ENCODE measurements around the gene SUSD1.

DNA sequence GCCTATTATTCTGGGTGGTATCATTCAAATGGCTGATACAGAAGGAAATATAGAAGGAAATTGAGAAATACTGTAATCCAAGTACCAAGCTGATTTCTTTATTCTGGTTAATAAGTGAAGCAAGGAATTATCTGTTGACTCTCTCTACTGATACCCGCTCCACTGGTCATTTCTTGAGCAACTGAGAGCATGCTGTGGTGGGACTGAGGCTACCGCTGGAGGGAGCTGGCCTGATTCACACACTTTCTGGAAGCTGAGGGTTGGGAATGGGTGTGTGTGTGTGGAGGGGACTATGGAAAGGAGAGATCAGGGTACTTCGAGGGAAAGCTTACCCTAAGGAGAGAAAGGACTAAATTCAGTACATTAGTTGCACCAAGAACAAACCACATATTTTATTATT lies 174.4 kb downstream of the SUSD1 start:
- no peak for TF ChIP-seq CHD2 (IDR thresholded peaks at IDR 0.05; ENCODE audit: low read length, partially characterized antibody)
- TF ChIP-seq TEAD4 (IDR thresholded peaks at IDR 0.05; ENCODE audit: borderline replicate concordance, insufficient read depth) = no peak
- TF ChIP-seq RFX5 (IDR thresholded peaks at IDR 0.05; ENCODE audit: low read length) = no peak
- no peak for TF ChIP-seq GABPA (IDR thresholded peaks at IDR 0.05; ENCODE audit: low read depth)
- TF ChIP-seq RCOR1 (IDR thresholded peaks at IDR 0.05; ENCODE audit: low read length) = no peak
- TF ChIP-seq, protein P1, sequence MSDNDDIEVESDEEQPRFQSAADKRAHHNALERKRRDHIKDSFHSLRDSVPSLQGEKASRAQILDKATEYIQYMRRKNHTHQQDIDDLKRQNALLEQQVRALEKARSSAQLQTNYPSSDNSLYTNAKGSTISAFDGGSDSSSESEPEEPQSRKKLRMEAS (IDR thresholded peaks at IDR 0.05; ENCODE audit: low read depth) = no peak
- TF ChIP-seq CTCF (IDR thresholded peaks at IDR 0.05) = no peak
- TF ChIP-seq POLR2AphosphoS5 (IDR thresholded peaks at IDR 0.05; ENCODE audit: low read depth, low read length) = no peak
- no peak for TF ChIP-seq USF2 (IDR thresholded peaks at IDR 0.05; ENCODE audit: borderline replicate concordance, low read depth, low read length)

Measured in SK-N-SH (cell line).